Cerebellar nuclear complex (tissue), 1 donor: ENCODE data around the gene CYP4V2.

ENCODE experiments used
- DNase-seq, 2 experiments: peaks; one replicate each; lab custom pipeline; 2025; lab: John Stamatoyannopoulos, UW

Gene CYP4V2

DNA sequence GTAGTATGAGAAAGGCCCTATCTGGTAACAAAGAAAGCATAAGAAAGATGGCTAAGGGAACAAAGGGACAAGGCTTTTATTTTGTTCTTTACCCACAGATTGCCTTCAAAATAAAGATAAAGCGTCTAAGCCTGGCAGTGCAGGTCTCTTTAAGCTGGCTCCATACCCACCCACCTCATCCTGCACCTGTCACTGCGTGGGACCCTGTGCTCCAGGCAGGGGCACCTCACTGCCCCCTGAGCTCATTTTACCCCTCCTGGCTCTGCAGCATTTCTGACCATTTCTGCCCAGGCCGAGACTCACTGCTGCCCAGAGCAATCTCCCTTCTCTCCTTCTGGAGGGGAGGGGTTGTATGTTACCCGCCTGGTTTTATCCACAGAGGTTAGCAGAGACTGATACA is 1.7 kb upstream of the CYP4V2 start:
- DNase-seq = no peak

DNA sequence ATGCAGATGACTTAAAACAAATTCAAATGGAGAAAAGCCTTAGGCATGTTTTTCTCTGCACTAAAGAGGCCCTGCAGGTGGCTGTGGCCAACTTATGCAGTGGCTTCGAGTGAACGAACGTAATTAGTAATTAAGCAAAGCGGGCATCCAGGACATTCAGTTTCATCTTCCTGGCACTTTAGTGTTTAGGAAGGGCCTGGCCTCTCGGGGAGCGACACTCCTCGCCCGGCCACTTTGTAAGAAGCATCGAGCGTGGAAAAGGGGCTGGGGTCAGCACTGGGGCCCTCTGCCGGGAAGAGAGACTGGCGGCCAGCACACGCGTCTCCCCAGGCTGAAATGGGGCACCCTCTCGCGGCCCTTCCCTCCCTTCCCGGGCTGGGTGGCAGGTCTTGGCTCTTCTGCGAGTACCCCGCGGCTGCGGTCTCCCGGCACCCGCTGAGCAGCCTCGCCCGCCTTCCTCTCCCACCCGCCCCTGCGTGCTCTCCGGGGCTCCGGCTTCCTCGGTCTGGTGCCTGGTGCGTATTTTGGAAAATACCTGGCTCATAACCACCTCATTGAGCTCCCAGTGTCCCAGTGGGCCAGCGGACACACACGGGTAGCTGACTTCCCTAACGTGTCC is 677 bp upstream of the CYP4V2 start:
- DNase-seq = peak in 1 of 2 experiments; percentile 5

DNA sequence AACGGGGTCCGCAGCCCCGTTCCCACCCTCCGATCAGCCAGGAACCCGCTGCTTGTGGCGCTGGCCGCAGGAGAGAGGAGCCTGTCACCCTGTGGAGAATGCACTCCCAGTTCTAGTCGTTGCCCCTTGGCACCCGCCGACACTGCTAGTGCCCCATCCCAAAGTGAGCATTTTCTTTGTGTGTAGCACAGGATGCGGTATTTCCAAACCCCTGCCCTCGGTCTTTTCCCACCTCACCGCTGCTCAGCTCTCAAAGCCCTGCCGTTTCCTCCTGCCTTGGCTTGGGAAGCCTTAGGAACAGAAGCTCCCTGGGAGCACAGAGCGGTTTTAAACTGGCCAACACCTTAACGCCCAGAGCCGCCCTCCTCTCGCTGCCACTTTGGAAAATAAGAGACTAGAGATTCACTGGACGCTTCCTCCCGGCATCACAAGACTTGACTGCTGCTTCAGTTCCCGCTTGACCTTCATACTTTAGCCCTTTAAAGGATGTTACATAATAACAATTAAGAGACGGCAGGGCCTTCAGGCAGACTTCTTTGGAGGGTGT is 772 bp downstream of the CYP4V2 start:
- no peak for DNase-seq

DNA sequence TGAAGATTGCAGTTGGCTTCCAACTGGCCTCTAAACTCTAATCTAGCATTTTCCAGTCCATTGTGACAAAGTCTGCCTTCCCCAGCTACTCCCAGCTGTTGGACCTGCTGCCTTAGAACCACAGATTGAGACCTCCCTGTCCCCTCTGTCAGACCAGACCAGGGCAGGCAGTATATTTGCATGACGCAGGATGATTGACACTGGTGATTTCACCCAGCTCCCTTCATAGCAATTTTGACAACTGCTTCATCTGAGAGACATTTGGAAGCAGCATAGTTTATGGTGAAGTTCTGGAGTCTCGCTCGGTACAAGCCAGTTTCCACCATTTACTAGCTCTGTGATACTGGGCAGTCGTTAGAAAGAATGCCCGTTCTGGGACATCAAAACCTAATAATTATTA is 2.5 kb downstream of the CYP4V2 start:
- no peak for DNase-seq

DNA sequence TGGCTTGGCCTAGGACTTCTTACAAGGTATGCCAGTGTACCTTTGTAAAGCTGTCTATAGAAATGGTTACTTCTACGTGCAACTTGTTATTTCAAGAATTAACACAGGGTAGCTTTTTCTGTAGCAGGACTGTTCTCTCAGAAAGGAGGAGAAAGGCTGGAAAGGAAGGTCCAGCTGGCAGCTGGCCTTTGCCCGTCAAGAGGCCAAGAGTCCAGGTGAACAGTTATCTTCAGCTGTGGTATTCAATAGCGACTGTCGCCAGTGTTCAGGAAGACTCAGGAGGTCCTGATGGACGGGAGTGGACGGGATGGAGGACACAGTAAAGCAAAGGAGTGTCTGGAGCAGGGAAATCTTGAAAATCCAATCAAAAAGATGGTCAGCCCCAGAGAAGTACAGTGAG is 4.7 kb downstream of the CYP4V2 start:
- no peak for DNase-seq

DNA sequence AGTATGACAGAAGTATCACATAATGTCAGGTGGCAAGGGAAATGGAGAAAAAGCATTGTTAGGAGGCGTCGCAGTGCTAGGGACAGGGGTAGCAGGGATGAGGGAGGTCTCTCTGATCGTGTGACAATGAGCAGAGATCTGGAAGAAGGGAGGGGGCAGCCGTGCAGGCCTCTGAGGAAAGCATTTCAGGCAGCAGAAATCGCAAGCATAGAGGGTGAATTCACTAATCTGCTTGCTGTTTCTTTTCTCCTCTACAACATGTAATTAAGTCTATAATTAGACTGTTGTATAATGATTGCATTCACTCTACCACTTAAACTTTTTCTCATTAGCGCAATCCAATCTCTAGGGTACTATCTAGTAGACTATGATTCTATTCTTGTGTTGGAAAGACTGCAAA is 9.1 kb downstream of the CYP4V2 start:
- DNase-seq = no peak

DNA sequence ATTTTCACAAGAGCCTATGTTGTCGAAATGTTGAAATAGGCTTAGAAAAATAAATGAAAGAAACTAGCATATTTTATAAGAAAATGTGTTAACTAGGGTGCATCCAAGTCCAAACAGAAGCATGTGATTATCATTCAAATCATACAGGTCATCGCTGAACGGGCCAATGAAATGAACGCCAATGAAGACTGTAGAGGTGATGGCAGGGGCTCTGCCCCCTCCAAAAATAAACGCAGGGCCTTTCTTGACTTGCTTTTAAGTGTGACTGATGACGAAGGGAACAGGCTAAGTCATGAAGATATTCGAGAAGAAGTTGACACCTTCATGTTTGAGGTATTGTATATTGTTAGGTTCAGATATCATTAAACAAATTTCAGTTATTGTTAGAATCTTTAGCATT is 9.6 kb downstream of the CYP4V2 start:
- DNase-seq = no peak

DNA sequence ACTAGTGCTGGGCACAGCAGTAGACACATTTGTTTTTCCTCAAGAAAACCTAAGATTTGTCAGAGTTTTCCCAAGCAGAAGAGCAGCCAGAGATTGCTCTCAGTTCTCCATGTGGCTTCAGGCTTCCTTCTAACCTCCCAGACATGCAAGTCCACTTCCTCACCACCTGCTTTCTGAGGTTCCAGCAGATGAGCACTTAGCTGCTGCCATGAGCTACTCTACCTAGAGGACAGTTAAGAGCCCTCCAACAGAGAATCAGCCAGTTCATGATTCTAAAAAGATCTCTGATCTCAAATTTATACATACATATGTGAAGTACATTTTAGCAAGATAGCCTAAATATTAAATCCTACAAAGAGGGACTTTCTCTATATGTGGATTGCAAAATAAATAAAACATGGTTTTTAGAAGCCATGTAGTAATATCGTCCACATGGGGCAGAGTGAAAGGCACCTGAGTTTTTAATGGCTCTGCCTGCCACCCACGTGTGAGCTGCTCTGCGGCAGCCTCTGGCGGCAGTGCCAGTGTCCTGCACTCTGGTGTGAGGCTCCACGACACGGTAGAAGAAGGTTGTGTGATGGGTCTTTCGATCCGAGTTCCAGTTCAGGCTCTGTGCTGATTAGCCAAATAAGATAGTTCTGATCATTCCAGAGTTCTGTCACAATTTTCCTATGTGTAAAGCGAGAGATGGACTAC is 10.3 kb downstream of the CYP4V2 start:
- DNase-seq = no peak

DNA sequence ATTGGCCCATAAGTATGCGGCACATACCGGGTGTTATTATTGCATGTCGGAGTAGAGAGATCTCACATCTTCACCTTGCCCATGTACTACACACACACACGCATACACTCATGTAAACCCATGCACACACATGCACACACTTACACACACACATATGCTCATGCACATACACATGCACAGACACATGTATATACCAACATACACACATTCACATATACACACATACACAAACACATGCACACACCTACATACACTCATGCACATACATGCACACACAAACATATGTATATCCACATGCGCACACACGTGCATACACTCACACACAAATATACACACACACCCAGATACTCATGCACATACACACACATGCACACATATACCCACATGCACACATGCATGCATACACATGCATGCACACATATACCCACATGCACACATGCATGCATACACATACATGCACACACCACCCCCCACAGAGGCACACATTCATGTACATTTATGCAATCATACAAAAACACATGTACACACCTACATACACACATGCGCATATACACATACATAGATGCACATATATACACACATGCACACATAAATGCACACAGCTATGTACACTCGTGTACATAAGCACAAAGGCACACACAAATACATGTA is 11.2 kb downstream of the CYP4V2 start:
- DNase-seq = no peak

DNA sequence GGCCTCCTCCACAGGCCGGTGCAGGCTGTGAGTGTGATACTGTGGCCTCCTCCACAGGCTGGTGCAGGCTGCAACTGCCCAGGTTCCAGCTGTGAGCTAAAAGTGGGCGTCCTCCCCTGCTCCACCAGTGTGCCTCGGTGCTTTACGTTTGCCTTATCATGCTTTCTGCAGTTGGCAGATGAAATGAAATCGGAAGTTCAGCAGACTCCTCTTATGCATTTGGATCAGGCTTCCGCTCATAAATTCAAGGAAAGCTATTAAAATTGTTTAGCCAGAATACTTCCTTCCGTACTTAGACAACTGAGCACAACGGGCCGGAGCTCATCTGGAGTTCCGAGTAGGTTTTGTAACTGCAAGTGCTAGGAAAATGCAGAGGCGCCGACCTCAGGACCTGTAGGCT is 12.0 kb downstream of the CYP4V2 start:
- no peak for DNase-seq

DNA sequence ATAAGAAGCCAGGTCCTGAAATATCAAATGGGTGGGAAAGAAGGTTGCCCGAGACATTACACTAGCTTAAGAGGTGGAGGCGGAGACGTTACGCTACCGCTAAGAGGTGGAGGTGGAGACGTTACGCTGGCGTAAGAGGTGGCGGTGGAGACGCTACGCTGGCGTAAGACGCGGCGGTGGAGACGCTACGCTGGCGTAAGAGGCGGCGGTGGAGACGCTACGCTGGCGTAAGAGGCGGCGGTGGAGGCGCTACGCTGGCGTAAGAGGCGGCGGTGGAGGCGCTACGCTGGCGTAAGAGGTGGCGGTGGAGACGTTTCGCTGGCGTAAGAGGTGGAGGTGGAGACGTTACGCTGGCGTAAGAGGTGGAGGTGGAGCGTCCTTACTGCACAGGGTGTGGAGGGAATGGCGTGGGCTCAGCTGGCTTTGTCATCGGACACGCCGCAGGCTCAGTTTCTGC is 12.8 kb downstream of the CYP4V2 start:
- DNase-seq = no peak

DNA sequence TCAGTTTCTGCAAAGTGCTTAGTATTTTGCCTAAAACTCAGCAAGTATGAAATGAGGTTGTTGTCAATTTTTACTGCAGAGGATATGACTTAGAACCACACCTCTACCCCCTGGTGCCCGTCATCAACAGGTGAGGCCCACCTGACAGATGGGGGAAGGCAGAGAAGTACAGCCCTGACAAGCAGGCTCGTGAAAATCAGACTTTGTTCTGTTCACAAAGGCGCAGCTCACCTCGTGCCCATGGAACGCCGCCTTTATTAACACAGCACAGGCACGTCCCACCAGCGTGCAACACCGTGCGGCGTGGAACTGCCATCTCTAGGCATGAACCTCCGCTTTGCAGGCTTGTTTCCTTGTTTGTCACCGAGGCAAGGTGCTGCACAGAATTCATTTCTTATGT is 13.3 kb downstream of the CYP4V2 start:
- DNase-seq = no peak

DNA sequence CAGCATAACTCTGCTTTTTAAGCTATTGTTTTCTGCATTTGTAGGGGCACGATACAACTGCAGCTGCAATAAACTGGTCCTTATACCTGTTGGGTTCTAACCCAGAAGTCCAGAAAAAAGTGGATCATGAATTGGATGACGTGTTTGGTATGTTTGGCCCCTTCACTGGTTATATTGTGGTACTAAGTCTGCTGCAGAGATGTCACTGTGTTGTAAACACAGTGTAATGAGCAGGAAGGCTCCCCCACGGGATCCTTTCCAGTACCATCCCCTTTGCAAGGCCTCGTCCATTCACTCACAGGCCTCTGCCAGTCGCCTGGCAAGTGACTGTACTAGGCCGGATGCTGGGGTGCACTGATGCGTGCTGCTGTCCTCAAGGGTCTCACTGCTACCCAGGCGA is 13.8 kb downstream of the CYP4V2 start:
- no peak for DNase-seq

DNA sequence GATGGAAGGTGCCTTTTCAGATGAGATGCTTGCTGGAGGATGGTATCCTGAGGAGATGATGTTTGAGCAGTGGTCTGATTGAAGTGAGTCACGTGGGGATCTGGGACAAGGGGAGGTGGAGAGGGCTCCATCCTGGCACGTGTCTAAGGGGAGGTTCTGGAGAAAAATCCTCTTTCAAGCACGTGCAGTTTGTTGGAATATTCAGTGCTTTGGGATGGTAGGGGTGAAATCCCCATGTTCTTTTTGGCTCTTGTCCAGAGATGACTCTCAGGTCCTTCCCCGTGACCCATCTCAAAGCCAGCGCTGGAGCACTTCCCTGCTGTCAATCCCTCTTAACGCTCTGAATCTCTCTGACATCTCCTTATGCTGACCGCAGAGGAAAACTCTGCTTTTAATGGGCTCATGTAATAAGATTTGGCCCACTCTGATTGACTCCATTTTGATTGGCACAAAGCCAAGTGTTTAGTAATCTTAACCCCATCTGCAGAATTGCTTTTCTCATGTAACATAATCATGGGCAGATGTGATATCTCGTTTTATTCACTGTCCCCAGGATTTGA is 25.2 kb downstream of the CYP4V2 start:
- DNase-seq = no peak

DNA sequence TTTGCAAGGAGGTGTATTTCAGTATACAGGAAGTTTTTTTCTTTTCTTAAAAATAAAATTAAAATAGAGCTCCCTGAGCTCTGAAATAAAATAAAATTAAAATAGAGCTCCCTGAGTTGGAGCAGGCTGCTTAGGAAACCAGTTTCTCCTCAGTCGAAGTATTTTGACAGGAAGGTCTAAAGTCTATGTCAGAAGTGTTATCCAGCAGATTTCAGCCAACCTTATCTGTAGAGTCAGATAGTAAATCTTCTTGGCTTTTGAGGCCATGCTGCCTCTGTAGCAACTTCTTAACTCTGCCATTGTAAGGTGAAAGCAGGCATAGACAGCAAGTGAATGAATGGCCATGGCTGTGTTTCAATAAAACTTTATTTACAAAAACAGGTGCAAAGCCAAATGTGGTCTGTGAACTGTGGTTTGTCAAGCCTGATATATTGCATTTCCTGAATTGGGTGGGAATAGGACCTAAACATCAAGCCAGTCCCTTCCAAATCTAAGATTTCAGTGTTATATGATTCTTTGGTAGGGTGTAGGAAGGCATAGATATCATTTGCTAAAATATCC is 26.4 kb downstream of the CYP4V2 start:
- DNase-seq = no peak

DNA sequence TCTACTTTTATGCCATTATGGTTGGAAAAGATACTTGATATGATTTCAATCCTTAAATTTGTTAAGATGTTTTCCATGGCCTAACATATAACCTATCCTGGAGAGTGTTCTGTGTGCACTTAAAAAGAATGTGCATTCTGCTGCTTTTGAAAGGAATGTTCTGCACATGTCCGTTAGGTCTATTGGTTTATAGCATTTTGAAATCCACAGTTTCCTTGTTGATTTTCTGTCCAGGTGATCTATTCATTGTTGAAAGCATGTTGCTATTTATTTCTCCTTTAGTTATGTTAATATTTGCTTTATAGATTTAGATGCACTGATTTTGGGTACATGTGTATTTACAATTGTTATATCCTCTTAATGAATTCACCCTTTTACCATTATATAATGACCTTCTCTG is 30.3 kb downstream of the CYP4V2 start:
- DNase-seq = no peak

DNA sequence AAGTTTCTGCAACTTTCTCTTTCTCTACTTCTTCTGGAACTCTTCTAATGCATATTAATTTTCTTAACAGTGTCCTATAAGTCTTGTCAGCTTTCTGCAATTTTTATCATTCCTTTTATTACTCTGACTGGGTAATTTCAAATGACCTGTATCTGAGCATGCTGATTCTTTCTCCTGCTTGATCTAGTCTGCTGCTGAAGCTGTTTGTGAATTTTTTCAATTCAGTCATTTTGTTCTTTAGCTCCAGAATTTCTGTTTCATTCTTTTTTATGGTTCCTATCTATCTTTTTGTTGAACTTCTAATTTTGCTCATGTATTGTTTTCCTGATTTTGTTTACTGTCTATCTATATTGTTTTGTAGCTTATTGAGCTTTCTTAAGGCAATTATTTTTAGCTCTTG is 34.5 kb downstream of the CYP4V2 start:
- DNase-seq = no peak

DNA sequence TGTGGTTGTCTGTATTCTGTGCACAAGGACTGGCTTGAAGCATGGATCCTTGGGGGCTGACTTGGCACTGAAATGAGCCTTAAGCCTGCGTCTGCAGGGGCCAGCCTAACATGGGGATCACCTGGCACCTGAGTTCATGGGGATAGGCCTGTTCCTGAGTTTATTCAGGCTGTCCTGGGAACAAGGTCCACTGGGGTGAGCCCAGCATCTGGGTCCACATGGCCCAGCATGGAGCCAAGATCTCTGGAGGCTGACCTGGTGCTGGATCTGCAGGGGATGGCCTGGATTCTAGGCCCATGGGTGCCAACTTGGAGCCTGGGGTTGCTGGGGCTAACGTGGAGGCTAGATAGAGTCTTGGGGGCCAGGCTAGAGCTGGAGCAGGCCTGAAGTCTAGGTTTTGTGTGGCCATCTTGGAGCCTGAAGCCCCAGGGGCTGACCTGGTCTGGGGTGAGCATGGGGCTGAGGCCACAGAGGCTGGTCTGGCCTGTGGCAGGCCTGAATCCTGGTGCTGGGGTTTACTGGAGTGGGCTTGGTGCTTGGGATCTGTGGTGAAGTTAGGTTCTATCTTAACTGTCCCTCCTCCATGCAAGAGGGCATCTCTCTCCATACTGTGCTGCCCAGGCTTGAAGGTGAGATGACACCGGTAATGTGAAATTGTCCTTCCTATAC is 35.3 kb downstream of the CYP4V2 start:
- no peak for DNase-seq

DNA sequence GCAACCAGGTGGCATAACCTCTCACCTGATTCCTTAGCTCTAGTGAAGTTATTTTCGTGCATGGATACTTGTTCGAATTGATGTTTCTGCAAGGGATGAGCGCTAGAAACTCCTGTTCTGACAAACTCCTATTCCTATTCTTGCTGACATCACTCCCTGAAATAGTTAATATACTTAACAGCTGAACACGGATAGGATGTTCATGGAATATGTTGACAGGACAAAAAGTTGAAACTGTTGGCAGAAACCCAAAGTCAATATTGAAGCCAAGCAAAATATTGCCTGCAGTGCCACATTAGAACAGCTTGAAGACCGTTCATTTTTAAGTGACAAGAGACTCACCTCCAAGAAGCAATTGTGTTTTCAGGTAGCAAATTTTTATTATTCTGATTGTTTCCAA is 35.9 kb downstream of the CYP4V2 start, which contains the start of gene KLKB1:
TSS of gene KLKB1 (plus strand) at position 287 of the 400 bp plus-strand sequence. CDS start 689 bp downstream, outside the sequence.
- no peak for DNase-seq

DNA sequence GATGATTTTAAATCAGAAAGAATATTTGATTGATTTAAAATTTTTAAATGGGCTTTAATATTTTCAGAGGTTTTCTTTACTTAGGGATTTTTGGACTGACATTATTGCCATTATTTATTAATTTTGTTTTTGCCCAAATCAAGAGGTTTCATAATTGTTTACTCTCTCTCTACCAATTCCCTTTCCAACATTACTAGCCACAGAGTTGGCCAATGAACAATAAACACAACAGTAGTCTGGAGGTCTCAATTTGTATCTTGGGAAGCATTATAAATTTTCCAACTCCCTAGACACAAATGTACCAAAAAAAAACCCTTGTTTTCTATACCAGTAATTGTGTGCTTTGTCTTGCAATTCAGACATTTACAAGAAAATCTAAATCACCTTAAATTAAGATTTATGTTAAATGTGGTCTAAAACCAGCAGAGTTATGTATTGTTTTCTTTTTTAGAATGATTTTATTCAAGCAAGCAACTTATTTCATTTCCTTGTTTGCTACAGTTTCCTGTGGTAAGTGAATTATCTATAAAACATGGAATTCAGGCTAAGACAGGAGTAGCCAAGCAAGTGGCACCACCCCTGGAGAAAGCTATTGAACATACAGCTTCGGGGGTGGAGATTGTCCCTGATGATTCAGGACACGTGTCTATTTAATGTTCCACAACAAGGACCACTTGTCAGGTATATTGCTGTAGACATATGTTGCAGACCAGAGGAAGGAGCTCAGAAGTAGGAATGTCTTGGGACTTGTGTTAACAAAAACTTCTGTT is 36.6 kb downstream of the CYP4V2 start:
- no peak for DNase-seq

DNA sequence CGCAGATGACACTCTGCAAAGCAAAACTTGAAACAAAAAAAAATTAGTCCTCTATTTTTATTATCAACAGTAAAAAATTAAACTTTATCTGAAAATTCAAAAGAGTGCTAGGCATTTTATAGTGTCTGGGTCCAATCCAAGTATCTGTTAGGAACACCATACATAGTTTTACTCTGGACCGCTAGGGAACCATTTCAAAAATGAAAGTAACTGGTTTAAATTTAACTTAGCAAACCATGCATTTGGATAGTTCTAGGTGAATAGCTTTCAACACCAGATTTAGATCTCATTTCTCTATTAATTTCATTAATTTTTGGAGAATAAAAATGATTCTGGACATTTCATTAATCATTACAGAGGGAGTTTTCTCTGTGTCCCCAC is 37.1 kb downstream of the CYP4V2 start:
- no peak for DNase-seq
